ENCODE measurements around the gene PIP5K1B. TPM values are rescaled to one million over a fixed set of nuclear protein-coding genes. Genes with fewer than 3 reads are reported as not detected.

The PIP5K1B gene
- total and polyA plus RNA-seq, 2 of the 13 experiments (the other 11 are each of a cell fraction or from before 2014, with no cell fraction given), result 15.8 to 17.5 TPM

GRCh38 chr9:69035438-69036308, 330.6 kb downstream of the PIP5K1B start, which contains the start of gene FXN (continued):
- TF ChIP-seq ZHX2 (IDR thresholded peaks at IDR 0.05; ENCODE audit: low read depth) (no peak), ZHX2 (CRISPR knock-in tag; IDR thresholded peaks at IDR 0.05; ENCODE audit: borderline replicate concordance) (0 out of 2 replicates have a peak, but pooled peaks have one; percentile 38), HNRNPLL (IDR thresholded peaks at IDR 0.05; ENCODE audit: low read depth, low read length, poor library complexity, severe bottlenecking) (peak; percentile 85), ZNF235 (CRISPR knock-in tag; IDR thresholded peaks at IDR 0.05; ENCODE audit: borderline replicate concordance) (no peak), SAFB2 (CRISPR knock-in tag; IDR thresholded peaks at IDR 0.05; ENCODE audit: borderline replicate concordance, low read depth) (no peak; the same call in 1 of the 2 replicates), TP53 (CRISPR knock-in tag; conservative IDR thresholded peaks at IDR 0.05) (0 out of 2 replicates have a peak, but pooled peaks have one; percentile 47), RXRB (CRISPR knock-in tag; IDR thresholded peaks at IDR 0.05; ENCODE audit: borderline replicate concordance) (peak; percentile 76), ZNF276 (CRISPR knock-in tag; IDR thresholded peaks at IDR 0.05; ENCODE audit: low read depth) (no peak), ZNF737 (CRISPR knock-in tag; IDR thresholded peaks at IDR 0.05; ENCODE audit: borderline replicate concordance) (no peak), ZNF18 (CRISPR knock-in tag; IDR thresholded peaks at IDR 0.05; ENCODE audit: insufficient replicate concordance) (peak; percentile 24), NCOR1 (IDR thresholded peaks at IDR 0.05; ENCODE audit: borderline replicate concordance, low read length) (0 out of 2 replicates have a peak, but pooled peaks have one; percentile 23), ZNF549 (CRISPR knock-in tag; IDR thresholded peaks at IDR 0.05) (no peak), TOE1 (CRISPR knock-in tag; IDR thresholded peaks at IDR 0.05) (no peak), GMEB1 (CRISPR knock-in tag; IDR thresholded peaks at IDR 0.05; ENCODE audit: borderline replicate concordance) (peak; percentile 63), MIER2 (CRISPR knock-in tag; IDR thresholded peaks at IDR 0.05) (no peak), EEA1 (CRISPR knock-in tag; IDR thresholded peaks at IDR 0.05; ENCODE audit: borderline replicate concordance) (no peak), MIXL1 (CRISPR knock-in tag; IDR thresholded peaks at IDR 0.05) (peak; percentile 26; the same call in 1 of the 2 replicates)
